CD14-positive monocyte (primary cell): Measurements from ENCODE around the gene PASD1. TPM values are rescaled to one million over a fixed set of nuclear protein-coding genes. Genes with fewer than 3 reads are reported as not detected.

Experiments
- DNase-seq, 3 donors: peaks; one replicate each; pipeline ENCODE4 v3.0.0-alpha.2; 2011 to 2022
- H2AFZ ChIP-seq: 2 replicates; pipeline ENCODE4 v1.6.0; 2012; ENCODE audit warnings: mild to moderate bottlenecking, low read depth, low read length, inconsistent platforms; ENCODE audit not compliant: insufficient read depth, poor library complexity, severe bottlenecking
- H3K27ac ChIP-seq, 2 donors: 1 replicate in 1 of 2; 2 replicates in 1 of 2; pipeline ENCODE4 v1.5.1; 2012 to 2013; ENCODE audit warnings: low read length in 2 of 2, control low read depth in 1 of 2, inconsistent platforms in 1 of 2, low read depth in 1 of 2, mild to moderate bottlenecking in 1 of 2
- H3K27me3 ChIP-seq, 2 donors: one replicate each; pipeline versions ENCODE4 v1.6.0 to v1.6.1; 2011 to 2013; ENCODE audit warnings: low read length in 2 of 2; ENCODE audit not compliant: control insufficient read depth in 2 of 2, insufficient read depth in 2 of 2
- H3K36me3 ChIP-seq, 2 donors: replicated peaks in 1 of 2; 1 replicate in 1 of 2; 2 replicates in 1 of 2; pipeline versions ENCODE4 v1.5.1 to v1.6.1; 2012 to 2013; ENCODE audit warnings: low read length in 2 of 2, control low read depth in 1 of 2, inconsistent platforms in 1 of 2, mild to moderate bottlenecking in 1 of 2; ENCODE audit not compliant: insufficient read depth in 2 of 2, control insufficient read depth in 1 of 2
- H3K4me1 ChIP-seq, 2 donors: 1 replicate in 1 of 2; 2 replicates in 1 of 2; pipeline versions ENCODE4 v1.5.1 to v1.6.1; 2012 to 2013; ENCODE audit warnings: low read length in 2 of 2, control low read depth in 1 of 2, inconsistent platforms in 1 of 2, mild to moderate bottlenecking in 1 of 2, moderate library complexity in 1 of 2; ENCODE audit not compliant: insufficient read depth in 2 of 2, control insufficient read depth in 1 of 2
- H3K4me2 ChIP-seq: replicated peaks from 2 replicates; pipeline ENCODE3; 2012; ENCODE audit warnings: low read length, moderate library complexity, mild to moderate bottlenecking; ENCODE audit not compliant: poor library complexity, severe bottlenecking; ENCODE audit errors: extremely low read depth
- H3K4me3 ChIP-seq, 3 experiments: fragments of 200-600 bp in 1 of 3; sonication (generic) in 1 of 3; replicated peaks in 1 of 3; 1 replicate in 2 of 3; 2 replicates in 1 of 3; pipeline ENCODE4 v1.5.1; 2011 to 2013; ENCODE audit warnings: low read length in 3 of 3, mild to moderate bottlenecking in 3 of 3, control low read depth in 2 of 3, low read depth in 2 of 3, inconsistent platforms in 1 of 3, moderate library complexity in 1 of 3
- H3K79me2 ChIP-seq: 2 replicates; pipeline ENCODE4 v1.6.0; 2012; ENCODE audit warnings: mild to moderate bottlenecking, control low read depth, inconsistent platforms, low read length, moderate library complexity; ENCODE audit not compliant: insufficient read depth
- H3K9ac ChIP-seq: 2 replicates; pipeline ENCODE4 v1.6.0; 2017; ENCODE audit warnings: low read length, mild to moderate bottlenecking; ENCODE audit not compliant: insufficient read depth, poor library complexity, severe bottlenecking
- H3K9me3 ChIP-seq, 2 donors: replicated peaks in 1 of 2; 1 replicate in 1 of 2; 2 replicates in 1 of 2; pipeline versions ENCODE4 v1.5.1 to v1.6.1; 2012 to 2013; ENCODE audit warnings: low read length in 2 of 2, control low read depth in 1 of 2; ENCODE audit not compliant: control insufficient read depth in 1 of 2, insufficient read depth in 1 of 2
- H4K20me1 ChIP-seq: 2 replicates; pipeline ENCODE4 v1.6.0; 2012; ENCODE audit warnings: mild to moderate bottlenecking, low read length, control low read depth, moderate library complexity; ENCODE audit not compliant: insufficient read depth
- H3K27ac Mint-ChIP-seq, 7 donors: one replicate each; pipeline ENCODE4 v1.8.0; 2020; ENCODE audit warnings: mild to moderate bottlenecking in 7 of 7, mixed read lengths in 7 of 7, moderate library complexity in 6 of 7, inconsistent platforms in 2 of 7
- H3K27me3 Mint-ChIP-seq, 3 donors: one replicate each; pipeline ENCODE4 v1.8.0; 2021 to 2022; ENCODE audit warnings: low read depth in 3 of 3, mild to moderate bottlenecking in 3 of 3, mixed read lengths in 3 of 3, moderate library complexity in 3 of 3, inconsistent platforms in 1 of 3
- H3K36me3 Mint-ChIP-seq, 2 donors: one replicate each; pipeline ENCODE4 v1.8.0; 2020; ENCODE audit warnings: mixed read lengths in 2 of 2, inconsistent platforms in 1 of 2, mild to moderate bottlenecking in 1 of 2
- H3K4me1 Mint-ChIP-seq: one replicate; pipeline ENCODE4 v1.8.0; 2020; ENCODE audit warnings: mild to moderate bottlenecking, mixed read lengths
- H3K4me3 Mint-ChIP-seq, 2 donors: one replicate each; pipeline ENCODE4 v1.8.0; 2020; ENCODE audit warnings: mild to moderate bottlenecking in 2 of 2, mixed read lengths in 2 of 2, moderate library complexity in 1 of 2
- H3K9me3 Mint-ChIP-seq, 7 donors: one replicate each; pipeline ENCODE4 v1.8.0; 2020 to 2022; ENCODE audit warnings: mixed read lengths in 7 of 7, mild to moderate bottlenecking in 6 of 7, moderate library complexity in 6 of 7, inconsistent platforms in 2 of 7
- CTCF ChIP-seq: fragments of 200-600 bp; IDR thresholded peaks from one replicate; pipeline ENCODE4 v1.8.0; 2022; ENCODE audit warnings: antibody characterized with exemption, mild to moderate bottlenecking
- WGBS: methylation state at CpG from one replicate; pipeline ENCODE4 v1.1.5; 2013; ENCODE audit warnings: missing lambda C conversion rate; ENCODE audit not compliant: insufficient coverage; 5-methylcytosine and 5-hydroxymethylcytosine counted together
- intact Hi-C, 2 donors: fragments of 100-400 bp; cut with micrococcal nuclease; formaldehyde crosslinking; loops; one replicate each; pipeline versions ENCODE4 v1.15.0 to v1.15.1; 2023
- polyA plus RNA-seq, 3 donors: library from polyadenylated mRNA; depleted of rRNA in 1 of 3; unstranded in 2 of 3; stranded (reverse) in 1 of 3; fragments of 300-500 nt in 2 of 3; fragments of >200 nt in 1 of 3; fragmentation: Illumina TruSeq in 2 of 3; gene quantifications; 1 replicate in 2 of 3; 2 replicates in 1 of 3; pipeline ENCODE4 v1.2.3, GENCODE V29; 2012 to 2021

PASD1 gene
- polyA plus RNA-seq, 3 donors: not detected

- Mint-ChIP-seq H3K4me1 (no peaks in the 10 kb centered on the region), H3K9me3 (peaks cover 0 to 16% (median 4%) of the 10 kb centered on the region in 7 donors), H3K4me3 (no peak overlapping the region), H3K27me3 (peaks cover 9 to 26% (median 17%) of the 10 kb centered on the region in 3 donors), H3K36me3 (no peaks in the 10 kb centered on the region), H3K27ac (no peak overlapping the region)
- intact Hi-C loops: no loop called here
- Histone ChIP-seq H3K27me3 (peaks cover 0 to 7% of the 10 kb centered on the region in 2 donors), H2AFZ (no peak overlapping the region), H3K36me3 (no peaks in the 10 kb centered on the region), H3K79me2 (no peaks in the 10 kb centered on the region), H3K9ac (no peak overlapping the region), H3K4me2 (no peak overlapping the region), H3K4me3 (no peak overlapping the region), H3K27ac (no peak overlapping the region), H3K4me1 (no peaks in the 10 kb centered on the region), H4K20me1 (no peaks in the 10 kb centered on the region), H3K9me3 (no peaks in the 10 kb centered on the region)
- 82% methylated on average over 5 of the region's 12 CpGs for WGBS
- no peak for TF ChIP-seq CTCF
- no peak for DNase-seq
These were observed 130.6 kb downstream of the PASD1 start for GRCh38 chrX:151694121-151694520.

GRCh38 chrX:151694661-151695582 lies 131.4 kb downstream of the PASD1 start, which contains the start of gene PRRG3:
PRRG3 (plus strand) TSS chrX:151695458; CDS start chrX:151698815, 3,357 bp downstream.
- WGBS: 3% methylated on average over 36 of the region's 100 CpGs
- peaks cover 0 to 18% (median 4%) of the 10 kb centered on the region in 7 donors for H3K9me3 Mint-ChIP-seq
- H3K4me1 Mint-ChIP-seq: no peaks in the 10 kb centered on the region

More at GRCh38 chrX:151694661-151695582, 131.4 kb downstream of the PASD1 start, which contains the start of gene PRRG3:
- Histone ChIP-seq H3K79me2 (no peaks in the 10 kb centered on the region), H3K9ac (no peak within 1 kb of the TSS), H3K27me3 (peaks cover 0 to 7% of the 10 kb centered on the region in 2 donors), H4K20me1 (no peaks in the 10 kb centered on the region), H2AFZ (no peak within 1 kb of the TSS), H3K9me3 (no peaks in the 10 kb centered on the region), H3K4me1 (no peaks in the 10 kb centered on the region), H3K4me3 (no peak within 1 kb of the TSS), H3K27ac (no peak within 1 kb of the TSS), H3K36me3 (no peaks in the 10 kb centered on the region), H3K4me2 (no peak within 1 kb of the TSS)
- intact Hi-C loops: no loop called here
- TF ChIP-seq CTCF: no peak
- H3K4me3 Mint-ChIP-seq: peak within 1 kb of the TSS in 1 of 2 donors; percentile 69
- H3K36me3 Mint-ChIP-seq: no peaks in the 10 kb centered on the region
- no peak within 1 kb of the TSS for H3K27ac Mint-ChIP-seq
- DNase-seq: no peak
- H3K27me3 Mint-ChIP-seq: peaks cover 10 to 26% (median 18%) of the 10 kb centered on the region in 3 donors
